Dermis blood vessel endothelial cell (primary cell): Measurements from ENCODE around the gene ITGB5. TPM values are rescaled to one million over a fixed set of nuclear protein-coding genes. Genes with fewer than 3 reads are reported as not detected.

Experiments
- DNase-seq: peaks from one replicate; pipeline ENCODE4 v3.0.0; 2010
- total RNA-seq: library from RNA; depleted of rRNA; stranded (reverse); fragments of >200 nt; gene quantifications from 2 replicates; pipeline ENCODE4 v1.2.3, GENCODE V29; 2014

The ITGB5 gene, protein sequence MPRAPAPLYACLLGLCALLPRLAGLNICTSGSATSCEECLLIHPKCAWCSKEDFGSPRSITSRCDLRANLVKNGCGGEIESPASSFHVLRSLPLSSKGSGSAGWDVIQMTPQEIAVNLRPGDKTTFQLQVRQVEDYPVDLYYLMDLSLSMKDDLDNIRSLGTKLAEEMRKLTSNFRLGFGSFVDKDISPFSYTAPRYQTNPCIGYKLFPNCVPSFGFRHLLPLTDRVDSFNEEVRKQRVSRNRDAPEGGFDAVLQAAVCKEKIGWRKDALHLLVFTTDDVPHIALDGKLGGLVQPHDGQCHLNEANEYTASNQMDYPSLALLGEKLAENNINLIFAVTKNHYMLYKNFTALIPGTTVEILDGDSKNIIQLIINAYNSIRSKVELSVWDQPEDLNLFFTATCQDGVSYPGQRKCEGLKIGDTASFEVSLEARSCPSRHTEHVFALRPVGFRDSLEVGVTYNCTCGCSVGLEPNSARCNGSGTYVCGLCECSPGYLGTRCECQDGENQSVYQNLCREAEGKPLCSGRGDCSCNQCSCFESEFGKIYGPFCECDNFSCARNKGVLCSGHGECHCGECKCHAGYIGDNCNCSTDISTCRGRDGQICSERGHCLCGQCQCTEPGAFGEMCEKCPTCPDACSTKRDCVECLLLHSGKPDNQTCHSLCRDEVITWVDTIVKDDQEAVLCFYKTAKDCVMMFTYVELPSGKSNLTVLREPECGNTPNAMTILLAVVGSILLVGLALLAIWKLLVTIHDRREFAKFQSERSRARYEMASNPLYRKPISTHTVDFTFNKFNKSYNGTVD
- 86.6 and 107 TPM in 2 replicates for total RNA-seq

DNA sequence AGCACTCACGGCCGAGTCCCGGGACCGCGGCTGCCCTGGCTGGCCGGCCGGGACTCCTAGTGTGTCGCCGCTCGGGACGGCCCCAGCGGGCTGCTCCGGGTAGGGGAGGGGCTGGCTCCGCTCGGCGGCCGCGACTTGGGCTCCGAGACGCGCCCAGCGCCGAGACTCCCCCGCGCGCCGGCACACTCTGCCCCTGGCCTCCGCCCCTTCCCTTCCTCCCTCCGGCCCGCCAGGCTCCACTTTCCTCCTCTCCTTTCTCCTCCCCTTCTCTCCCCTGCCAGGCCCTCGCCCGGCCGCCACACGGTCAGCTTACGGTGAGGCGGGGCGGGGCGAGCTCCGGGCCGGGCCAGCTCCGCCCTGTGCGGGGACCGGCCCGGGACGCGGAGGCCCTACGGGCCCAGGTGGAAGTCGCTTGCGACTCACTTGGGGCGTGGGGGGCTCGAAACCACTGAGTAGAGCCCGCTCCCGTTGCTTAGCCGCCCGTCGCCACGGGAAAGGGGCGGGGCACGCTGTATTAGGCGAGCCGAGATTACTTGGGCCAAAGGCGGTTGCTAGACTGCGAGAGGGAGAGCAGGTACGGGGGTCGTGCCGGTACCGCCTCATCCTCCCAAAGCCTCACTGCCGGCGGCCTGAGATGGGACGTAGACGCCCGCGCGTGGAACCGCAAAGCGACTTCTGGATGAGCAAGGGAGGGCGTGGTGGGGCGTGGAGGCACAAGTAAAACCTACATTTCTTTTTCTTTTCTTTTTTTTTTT lies at the start of gene ITGB5:
Gene ITGB5 (minus strand): TSS at position 189 of the 755 bp plus-strand sequence. CDS start 365 bp downstream, outside the sequence.
- DNase-seq: peak; percentile 56

DNA sequence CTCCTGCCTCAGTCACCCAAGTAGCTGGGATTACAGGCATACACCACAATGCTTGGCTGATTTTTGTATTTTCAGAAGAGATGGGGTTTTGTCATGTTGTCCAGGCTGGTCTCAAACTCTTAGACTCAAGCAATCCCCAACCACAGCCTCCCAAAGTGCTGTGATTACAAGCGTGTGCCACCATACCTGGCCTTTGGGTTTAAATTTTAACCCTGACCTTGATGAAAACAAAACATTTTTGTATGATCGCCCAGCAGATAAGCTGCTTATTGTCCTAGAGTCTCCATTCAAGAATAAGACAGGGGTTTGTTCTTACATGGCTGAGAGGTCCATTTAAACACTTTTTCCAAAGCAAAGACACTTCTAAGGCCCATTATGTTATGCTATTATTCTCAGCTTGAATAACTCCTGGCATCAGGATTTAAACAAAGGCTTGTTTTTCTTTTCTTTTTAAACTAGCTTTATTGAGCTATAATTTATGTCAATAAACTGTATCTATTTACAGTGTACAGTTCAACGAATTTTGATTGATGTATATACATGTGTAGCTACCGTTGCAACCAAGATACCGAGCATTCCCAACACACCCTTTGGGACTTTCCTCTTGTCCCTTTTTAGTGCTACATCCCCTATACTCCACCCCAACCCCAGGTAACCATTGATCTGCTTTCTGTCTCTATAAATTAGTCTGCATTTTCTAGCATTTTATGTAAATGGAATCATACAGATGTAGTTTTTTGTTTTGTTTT lies 48.8 kb upstream of the ITGB5 start:
- DNase-seq: no peak

DNA sequence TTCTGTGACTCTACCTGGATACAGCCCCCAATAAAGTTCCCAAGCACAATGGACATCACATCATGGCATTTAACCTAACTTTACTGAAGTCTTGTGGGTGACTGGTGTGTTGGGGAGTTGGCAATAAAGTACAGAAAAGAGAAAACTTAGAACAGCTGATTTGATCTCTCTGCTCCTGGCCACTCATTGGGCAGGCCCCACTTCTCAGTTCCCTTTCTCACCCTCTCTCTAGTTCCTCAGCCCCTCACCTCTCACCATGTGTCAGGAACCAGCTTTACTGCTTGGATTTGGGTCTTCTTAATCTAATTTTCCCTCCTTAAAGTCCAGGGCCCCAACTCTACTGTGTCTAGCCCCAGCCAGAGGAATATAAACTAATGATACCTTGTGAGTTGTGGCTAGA lies 48.1 kb upstream of the ITGB5 start:
- DNase-seq: no peak

DNA sequence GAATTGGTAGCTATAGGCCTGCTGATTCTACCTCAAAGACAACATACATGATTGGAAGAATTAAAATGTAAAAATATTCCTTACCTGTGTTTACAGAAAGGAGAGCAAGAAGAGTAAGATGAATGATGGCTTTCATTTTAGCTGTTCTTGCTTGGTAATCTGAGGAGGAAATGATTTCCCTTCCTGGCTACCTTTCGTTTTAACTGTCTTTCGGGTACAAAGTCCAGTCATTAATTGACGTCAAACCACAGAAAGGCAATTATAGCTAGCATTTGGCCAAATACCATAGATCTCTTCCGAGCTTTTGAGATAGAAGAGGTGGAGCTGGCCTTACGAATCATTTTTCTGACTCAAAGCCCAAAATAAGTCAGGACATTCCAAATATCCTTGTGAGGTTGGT lies 47.4 kb upstream of the ITGB5 start, which contains the start of gene MUC13:
Gene MUC13 (minus strand): TSS at position 175 of the 400 bp plus-strand sequence. CDS start 39 bp downstream, at position 136.
- no peak for DNase-seq

DNA sequence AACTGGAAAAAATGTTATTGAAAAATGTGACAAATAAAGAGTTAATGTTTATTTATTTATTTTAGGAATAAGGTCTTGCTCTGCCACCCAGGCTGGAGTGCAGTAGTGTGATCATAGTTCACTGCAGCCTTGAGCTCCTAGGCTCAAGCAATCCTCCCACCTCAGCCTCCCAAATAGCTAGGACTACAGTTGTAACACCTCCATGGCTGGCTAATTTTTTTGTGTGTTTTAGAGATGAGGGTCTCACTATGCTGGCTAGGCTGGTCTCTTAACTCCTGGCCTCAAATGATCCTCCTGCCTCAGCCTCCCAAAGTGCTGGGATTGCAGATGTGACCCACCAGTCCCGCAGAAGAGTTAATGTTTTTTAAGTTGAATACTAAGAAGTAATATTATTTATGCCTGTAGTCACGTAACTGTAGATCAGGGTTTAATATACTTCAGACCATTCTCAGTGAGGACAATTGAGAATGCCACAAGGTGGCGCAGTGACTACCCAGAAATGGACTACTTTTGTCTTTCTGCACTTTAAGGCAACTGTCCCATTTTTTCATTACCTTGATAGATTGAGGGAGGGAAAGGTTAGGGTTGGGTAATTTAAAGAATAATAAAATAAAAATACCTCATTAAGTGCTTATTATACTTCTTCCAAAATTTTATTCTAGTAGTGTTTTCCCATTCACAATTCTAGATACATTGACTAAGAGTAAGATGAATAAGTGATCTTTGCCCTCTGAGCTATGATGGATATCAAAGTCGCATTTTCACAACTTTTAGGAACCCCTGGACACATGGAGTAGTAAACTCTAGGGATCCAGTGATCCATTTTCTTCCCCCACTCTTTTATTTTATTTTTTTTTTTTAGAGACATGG lies 41.4 kb upstream of the ITGB5 start:
- DNase-seq: peak; percentile 85

DNA sequence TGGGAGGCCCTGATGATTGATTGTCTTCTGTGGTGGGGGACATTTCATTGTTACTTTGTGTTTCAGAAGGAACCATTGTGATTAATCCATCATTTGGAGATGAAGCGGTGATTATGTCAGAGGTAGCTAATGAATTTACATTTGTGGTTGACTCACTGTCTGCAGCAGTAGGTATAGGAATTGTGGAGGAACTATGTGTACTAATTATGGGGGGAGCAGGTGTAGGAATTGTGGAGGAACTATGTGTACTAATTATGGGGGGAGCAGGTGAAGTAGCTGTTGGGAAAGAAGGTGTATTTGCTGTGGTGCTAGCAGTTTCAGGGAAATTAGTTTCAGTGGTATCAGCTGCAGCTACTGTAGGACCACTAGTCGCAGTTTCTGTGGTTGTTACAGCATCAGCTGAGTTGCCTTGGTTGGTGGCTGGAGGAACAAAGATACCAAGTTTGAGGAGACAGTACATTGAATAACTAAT lies 40.4 kb upstream of the ITGB5 start:
- no peak for DNase-seq

DNA sequence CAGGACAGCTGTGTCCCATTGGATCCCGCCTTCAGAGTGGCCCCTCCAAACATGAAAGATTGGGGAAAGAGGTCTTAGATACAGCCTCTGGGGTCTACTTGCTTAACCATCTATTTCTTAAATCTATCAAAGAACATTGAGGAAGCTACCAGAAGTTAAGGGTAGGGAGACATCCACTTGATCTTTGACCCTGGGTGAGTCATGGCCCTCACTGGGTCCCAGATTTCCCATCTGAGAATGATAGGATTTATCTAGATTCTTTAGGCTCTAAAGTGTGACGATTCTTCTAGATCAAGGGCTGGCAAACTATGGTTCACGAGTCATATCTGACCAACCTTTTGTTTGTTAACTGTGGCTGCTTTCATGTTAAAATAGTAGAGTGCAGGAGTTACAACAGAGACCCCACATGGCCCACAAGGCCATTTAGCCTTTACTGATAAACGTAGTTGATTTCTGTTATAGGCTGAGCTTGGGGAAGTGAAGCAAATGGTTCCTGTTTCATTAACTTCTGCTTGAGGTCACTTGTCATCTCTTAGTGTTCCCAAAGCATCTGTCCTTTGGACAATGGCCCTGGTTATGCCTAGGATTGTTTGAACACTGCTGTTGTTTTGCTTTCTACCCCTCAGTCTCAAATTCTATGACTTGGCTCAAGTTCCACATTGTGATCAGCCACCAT lies 39.4 kb upstream of the ITGB5 start:
- DNase-seq: no peak

DNA sequence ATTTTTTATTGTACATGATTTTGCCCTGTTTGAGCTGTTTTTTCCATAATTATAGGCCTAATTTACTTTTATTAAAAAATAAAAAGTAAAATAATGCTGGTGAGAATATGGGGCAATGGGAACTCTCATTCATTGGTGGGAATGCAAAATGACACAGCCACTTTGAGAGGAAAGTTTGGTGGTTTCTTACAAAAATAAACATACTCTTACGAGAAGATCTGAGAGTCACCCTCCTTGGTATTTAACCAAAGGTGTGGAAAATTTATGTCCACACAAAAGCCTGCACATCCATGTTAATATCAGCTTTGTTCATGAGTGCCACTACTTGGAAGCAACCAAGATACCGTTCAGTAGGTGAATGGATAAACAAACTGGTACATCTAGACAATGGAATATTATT lies 37.6 kb upstream of the ITGB5 start:
- DNase-seq: no peak

DNA sequence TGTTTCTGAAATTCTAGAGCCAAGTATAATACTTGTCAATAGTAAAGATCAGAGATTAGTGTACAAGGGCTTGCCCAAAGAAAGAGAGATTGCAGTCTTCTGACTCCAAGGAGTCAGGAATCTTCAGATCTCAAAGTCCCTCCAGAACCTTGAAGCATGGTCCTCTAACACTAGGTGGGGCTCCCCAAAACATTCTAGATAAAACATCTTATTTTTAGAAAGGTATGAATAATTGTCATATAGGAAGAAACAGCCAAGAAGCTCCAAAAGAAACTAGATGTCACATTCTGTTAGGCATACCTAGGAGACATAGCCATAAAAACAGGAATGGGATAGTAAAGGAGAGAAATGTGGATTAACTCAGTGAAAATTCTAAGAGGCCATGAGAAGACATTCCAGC lies 36.7 kb upstream of the ITGB5 start:
- DNase-seq: peak; percentile 8

DNA sequence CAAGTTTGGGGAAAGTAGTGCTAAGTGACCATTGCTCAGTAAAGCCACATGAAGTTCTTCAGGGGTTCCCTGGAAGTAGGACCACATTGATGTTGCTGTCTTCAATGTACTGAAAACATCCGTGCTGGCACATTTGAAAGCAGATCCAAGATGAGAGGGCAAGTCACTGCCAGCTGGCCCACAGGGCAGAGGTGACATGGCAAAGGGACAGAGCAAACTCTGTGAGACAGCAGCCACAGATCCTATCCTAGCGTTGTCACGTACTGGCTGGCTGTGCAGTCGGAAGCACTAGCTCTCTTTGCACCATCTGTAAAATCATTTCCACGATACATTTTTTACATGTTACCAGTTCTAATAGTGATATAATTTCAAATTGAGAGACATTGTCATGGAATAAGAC lies 33.6 kb upstream of the ITGB5 start:
- no peak for DNase-seq

DNA sequence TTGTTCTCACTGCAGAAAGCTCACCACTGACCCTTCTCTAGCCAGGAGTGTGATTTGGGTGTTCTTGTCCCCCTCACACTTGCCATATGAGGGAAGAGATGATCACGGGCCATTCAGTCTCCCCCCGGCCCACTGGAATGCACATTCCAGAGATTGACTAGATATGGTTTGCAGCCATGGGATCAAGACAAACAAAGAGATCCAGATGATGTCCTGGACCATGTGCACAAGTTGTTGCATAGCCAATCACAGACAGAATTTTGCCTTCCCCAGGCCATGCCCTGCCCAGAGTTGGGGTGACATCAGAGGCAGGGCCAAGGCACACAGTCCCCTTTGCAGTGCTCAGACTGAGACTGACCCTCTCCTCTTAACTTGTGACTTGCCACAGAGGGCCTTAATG lies 32.6 kb upstream of the ITGB5 start:
- no peak for DNase-seq

DNA sequence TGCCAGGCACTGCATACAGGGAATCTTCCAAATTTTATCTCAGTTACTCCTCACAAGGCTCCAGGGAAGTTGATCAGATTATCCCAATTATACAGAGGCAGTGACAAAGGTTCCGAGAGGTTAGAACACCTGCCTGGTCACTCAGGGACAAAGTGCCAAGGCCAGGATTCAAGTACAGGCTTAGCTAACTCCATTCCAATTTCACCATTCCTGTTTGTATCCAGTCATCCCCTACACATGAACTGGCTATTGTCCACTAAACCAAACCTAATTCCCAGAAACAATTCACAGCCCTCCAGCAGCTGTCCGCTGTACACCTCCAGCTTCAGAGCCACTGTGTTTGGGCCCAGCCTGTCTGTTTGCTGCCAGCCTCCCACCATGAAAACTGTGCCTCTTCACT lies 31.4 kb upstream of the ITGB5 start:
- no peak for DNase-seq

DNA sequence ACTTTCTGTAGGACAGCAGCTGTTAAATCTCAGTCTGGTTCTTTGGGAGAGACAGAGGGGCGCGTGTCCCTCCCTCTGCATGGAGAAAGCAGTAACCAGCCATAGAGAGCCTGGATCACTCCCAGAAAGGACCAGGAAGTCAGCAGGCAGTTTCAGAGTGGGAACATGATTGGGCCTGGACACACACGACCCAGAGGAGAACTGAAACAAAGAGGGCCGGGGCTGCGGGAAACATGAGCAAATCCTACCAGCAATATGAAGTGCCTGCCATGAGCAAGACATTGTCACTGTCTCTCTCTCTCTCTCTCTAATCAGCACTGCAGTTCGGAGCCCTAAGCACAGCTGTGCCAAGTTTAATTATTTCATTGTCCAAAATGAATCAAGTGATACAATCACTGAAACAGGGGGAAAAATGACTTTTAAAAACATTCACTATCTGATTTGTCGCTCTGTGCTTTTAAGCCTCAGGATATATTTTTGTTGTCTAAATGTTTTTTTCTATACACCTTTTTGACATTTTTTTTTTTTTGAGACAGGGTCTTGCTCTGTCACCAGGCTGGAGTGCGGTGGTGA lies 29.8 kb upstream of the ITGB5 start:
- peak; percentile 27 for DNase-seq

DNA sequence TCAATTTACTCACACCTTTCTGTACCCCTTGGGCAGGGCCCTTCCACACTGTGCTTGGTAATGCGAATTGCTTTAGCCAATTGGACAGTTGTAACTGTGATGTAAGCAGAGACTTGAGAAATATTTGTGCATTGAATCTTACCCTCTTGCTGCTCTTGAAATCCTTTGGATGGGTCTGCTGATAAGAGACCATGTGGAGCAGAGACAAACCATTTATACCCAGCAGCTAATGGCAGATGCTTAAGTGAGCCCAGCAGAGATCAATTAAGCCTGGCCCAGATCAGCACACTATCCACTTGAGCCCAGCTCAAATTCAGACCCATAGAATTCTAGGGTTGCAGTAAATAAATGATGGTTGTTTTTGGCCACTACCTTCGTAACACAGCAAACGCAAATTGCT lies 28.1 kb upstream of the ITGB5 start:
- DNase-seq: no peak

DNA sequence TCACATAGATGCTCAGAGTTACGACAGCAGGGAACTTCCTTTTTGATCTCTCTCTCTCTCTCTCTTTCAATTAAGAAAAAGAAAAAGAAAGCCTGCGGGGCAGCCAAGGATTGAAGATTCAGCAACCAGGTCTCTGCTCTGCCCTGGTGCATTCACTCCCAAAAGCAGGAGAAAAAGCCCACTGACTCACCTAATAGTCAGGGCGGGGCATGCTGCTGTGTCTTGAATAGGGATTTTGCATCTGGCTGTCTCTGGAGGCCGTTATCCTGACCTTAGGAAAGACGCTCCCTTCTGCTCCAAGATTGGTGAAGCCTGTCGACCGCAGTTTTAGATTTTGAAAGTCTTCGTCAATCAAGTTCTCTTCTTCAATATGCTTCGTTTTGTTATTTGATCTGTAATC lies 20.8 kb upstream of the ITGB5 start:
- DNase-seq: no peak

DNA sequence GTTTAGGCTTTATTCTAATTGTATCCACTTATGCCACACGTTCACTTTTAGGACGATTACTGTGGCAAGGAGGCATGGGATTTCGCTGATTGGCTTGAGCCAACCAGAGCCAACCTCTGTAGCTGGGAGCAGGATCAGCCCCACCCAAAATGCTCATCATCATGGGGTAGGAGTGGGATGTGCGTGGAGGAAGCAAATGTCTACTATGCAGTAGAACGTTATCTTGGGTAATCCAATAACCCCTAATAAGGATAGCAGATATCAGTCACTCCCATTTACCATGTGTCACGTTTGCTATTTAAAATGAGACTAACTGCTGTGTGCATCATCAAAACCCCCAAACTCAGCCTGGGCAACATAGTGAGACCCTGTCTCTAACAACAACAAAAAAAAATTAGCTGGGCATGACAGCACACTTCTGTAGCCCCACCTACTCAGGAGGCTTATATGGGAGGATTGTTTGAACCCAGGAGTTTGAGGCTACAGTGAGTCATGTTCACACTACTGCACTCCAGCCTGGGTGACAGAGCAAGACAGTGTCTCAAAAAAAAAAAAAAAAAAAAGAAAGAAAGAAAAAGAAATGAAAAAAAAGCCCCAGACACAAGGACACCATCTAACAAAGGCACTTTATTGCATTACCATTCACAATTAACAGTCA lies 17.8 kb upstream of the ITGB5 start:
- DNase-seq: no peak

DNA sequence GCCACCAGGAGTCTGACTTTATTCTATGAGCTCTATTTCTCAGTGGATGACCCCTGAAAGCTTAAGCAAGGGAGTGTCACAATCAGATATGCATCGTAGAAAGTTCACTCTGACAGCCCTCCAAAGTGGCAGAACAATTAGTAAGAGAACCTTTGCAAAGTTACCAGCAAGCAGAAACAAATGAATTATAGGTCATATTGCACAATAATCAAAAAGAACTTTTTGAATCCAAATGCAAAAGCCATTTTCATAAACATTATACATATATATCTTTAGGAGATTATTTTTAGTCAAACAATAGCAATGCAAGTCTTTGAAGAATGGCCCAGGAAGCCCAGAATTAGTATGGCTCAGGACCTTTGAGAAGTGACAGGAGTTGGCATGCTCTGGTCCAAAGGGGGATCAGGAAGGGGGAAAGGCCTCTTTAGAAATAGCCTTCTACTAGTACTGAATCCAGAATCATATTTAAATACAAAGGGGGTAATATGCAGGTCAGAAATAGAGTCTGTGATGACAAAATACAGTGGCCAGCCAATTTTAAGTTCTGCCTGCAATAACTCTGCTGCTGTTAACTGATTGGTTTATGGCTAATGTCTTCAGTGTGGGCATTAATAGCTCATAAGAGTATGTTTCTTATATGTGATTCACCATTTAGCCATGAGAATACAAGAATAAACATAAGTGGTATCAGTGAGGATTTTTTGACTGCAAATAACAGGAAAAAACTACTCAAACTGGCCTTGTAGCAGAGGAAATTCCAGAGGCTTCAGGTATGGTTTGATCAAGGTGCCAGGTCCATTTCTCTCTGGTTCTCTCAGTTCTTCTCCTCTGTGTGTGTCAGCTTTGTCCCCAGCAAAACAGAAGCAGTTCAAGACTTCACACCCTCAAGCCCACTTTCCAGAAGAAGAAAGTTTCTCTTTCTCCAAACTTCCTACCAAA lies 17.0 kb upstream of the ITGB5 start:
- no peak for DNase-seq

DNA sequence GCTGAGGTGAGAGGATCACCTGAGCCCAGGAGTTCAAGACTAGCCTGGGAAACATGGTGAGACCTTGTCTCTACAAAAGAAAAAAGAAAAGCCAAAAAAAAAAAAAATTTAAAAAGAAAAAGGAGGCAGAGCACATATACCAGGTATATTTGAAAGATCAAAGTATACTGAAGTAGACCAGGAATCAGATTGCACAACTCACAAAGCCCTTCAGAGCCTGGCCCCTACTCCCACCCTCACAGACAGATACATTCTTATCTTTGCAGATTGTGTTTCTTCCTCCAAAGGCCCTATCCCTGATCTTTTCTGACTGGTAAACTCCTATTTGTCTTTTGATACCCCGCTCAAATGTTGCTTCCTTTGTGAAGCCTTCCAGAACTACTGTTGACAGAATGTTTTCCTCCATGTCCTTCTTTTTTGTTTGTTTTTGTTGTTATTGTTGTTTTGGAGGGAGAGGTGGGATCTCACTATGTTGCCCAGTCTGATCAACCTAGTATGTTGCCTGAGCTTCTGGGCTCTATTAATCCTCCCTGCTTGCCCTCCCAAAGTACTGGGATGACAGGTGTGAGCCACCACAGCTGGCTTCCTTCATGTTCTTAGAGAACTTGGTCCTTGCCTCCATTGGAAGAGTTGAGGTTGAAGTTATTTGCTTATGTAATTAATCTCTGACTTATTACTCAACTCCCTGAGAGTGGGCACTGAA lies 9.8 kb upstream of the ITGB5 start:
- no peak for DNase-seq
